ENCODE measurements around the gene ZNF511. TPM values are rescaled to one million over a fixed set of nuclear protein-coding genes. Genes with fewer than 3 reads are reported as not detected.
A peak's percentile ranks its signal among the peaks of the same experiment; 100 is the strongest.

Gene ZNF511
- total and polyA plus RNA-seq, 9 of the 15 experiments (the other 6 are each of a cell fraction or from before 2014, with no cell fraction given) = 0.61 to 69.3 (median 40.1) TPM

GRCh38 chr10:133307776-133308420 lies 816 bp upstream of the ZNF511 start:
- intact Hi-C loops (cut with micrococcal nuclease) (no loop called here), in situ Hi-C loops (cut with MboI) (loop anchor here (5.0 kb wide), 2 partner anchors 61 to 166 kb away; no protein-coding TSS in a partner anchor)
- Histone ChIP-seq H3K4me2 (ENCODE audit: insufficient read depth, low read length) (peak overlapping the region; percentile 92), H2AFZ (ENCODE audit: low read depth, low read length) (no peak overlapping the region), H4K20me1 (replicated peaks; ENCODE audit: control insufficient read depth, insufficient read depth, low read length) (no peaks in the 10 kb centered on the region; the same call in 1 of the 2 replicates), H3K9ac (ENCODE audit: insufficient read depth in 1 of 2, low read depth in 2 of 2, low read length in 2 of 2) (peak overlapping the region; percentile 75 to 96), H3K79me2 (ENCODE audit: control insufficient read depth, insufficient read depth, low read length) (peaks cover 62% of the 10 kb centered on the region), H3K4me1 (replicated peaks in 1 of 2; ENCODE audit: control insufficient read depth in 2 of 2, insufficient read depth in 2 of 2, low read length in 2 of 2) (peaks cover 21 to 46% of the 10 kb centered on the region in 2 experiments), H3K27ac (ENCODE audit: extremely low read depth, low read depth, low read length) (peak overlapping the region; percentile 85), H3K4me3 (peak overlapping the region; percentile 67), H3K9me1 (ENCODE audit: control insufficient read depth, insufficient read depth, low read length) (no peaks in the 10 kb centered on the region), H3K9me3 (replicated peaks; ENCODE audit: control insufficient read depth, insufficient read depth, low read depth, low read length) (no peaks in the 10 kb centered on the region), H3K36me3 (ENCODE audit: control insufficient read depth, insufficient read depth, low read length) (peaks cover 33% of the 10 kb centered on the region; the same call in 2 of the 3 replicates), H3K27me3 (ENCODE audit: control insufficient read depth in 2 of 2, insufficient read depth in 2 of 2, low read length in 2 of 2) (no peaks in the 10 kb centered on the region)
- BruUV-seq (replicated peaks) = no TSS peak
- CTCF ChIA-PET (ENCODE audit: low intra/inter-chr PET ratio) = interaction anchor here (1.0 kb wide), 1 partner anchor 164 kb away, joined by 3 read pairs; no protein-coding TSS in a partner anchor
- DNase-seq (ENCODE audit: extremely low read depth in 1 of 4, low spot score in 3 of 4) (peak in 2 of 4 experiments; percentile 31 to 91), ATAC-seq (peak; percentile 70), FAIRE-seq (peak; percentile 90)
- POLR2A ChIA-PET = interaction anchor here (0.6 to 1.2 kb wide), 3 partner anchors 8 to 140 kb away, joined by 3 to 4 read pairs (median 3); no protein-coding TSS in a partner anchor
- under 1% methylated on average over 22 of the region's 25 CpGs for WGBS (ENCODE audit: insufficient coverage, low coverage, missing lambda C conversion rate)
- TF ChIP-seq SIN3A (IDR thresholded peaks at IDR 0.05; ENCODE audit: borderline replicate concordance in 2 of 2, control insufficient read depth in 1 of 2, low read depth in 2 of 2, low read length in 2 of 2) (peak in 1 of 2 experiments; percentile 68; a peak in 1 of 4 replicates), CHCHD3 (CRISPR knock-in tag; IDR thresholded peaks at IDR 0.05) (no peak), ZFX (CRISPR knock-in tag; IDR thresholded peaks at IDR 0.05) (peak; percentile 69), ZNF277 (CRISPR knock-in tag; IDR thresholded peaks at IDR 0.05; ENCODE audit: borderline replicate concordance) (no peak), CTBP1 (IDR thresholded peaks at IDR 0.05; ENCODE audit: borderline replicate concordance) (peak; percentile 35), MYC (IDR thresholded peaks at IDR 0.05; ENCODE audit: low read depth, low read length) (peak; percentile 60; the same call in 1 of the 2 replicates), MYC (CRISPR knock-in tag; IDR thresholded peaks at IDR 0.05; ENCODE audit: borderline replicate concordance, low read depth) (no peak), POLR2AphosphoS5 (IDR thresholded peaks at IDR 0.05; ENCODE audit: control insufficient read depth, insufficient read depth, low read depth, low read length) (peak; percentile 48), E2F6 (IDR thresholded peaks at IDR 0.05; ENCODE audit: borderline replicate concordance in 1 of 2, extremely low read depth in 1 of 2, insufficient read depth in 1 of 2, insufficient read length in 1 of 2, low read depth in 1 of 2, low read length in 1 of 2, poor library complexity in 1 of 2, severe bottlenecking in 1 of 2) (peak in 1 of 2 experiments; percentile 22), SAP30 (IDR thresholded peaks at IDR 0.05; ENCODE audit: borderline replicate concordance, insufficient read depth, low read depth, low read length, poor library complexity, severe bottlenecking) (peak; percentile 60), SP1 (CRISPR knock-in tag; IDR thresholded peaks at IDR 0.05) (no peak)

Data from K562 (cell line).